ENCODE results near the gene ALDOA.

- no peak for TF ChIP-seq CTCF (IDR thresholded peaks at IDR 0.05; ENCODE audit: insufficient read depth, low read length)
- peak; percentile 63 for TF ChIP-seq POLR2AphosphoS5 (IDR thresholded peaks at IDR 0.05; ENCODE audit: low read depth)
- TF ChIP-seq, protein P1, sequence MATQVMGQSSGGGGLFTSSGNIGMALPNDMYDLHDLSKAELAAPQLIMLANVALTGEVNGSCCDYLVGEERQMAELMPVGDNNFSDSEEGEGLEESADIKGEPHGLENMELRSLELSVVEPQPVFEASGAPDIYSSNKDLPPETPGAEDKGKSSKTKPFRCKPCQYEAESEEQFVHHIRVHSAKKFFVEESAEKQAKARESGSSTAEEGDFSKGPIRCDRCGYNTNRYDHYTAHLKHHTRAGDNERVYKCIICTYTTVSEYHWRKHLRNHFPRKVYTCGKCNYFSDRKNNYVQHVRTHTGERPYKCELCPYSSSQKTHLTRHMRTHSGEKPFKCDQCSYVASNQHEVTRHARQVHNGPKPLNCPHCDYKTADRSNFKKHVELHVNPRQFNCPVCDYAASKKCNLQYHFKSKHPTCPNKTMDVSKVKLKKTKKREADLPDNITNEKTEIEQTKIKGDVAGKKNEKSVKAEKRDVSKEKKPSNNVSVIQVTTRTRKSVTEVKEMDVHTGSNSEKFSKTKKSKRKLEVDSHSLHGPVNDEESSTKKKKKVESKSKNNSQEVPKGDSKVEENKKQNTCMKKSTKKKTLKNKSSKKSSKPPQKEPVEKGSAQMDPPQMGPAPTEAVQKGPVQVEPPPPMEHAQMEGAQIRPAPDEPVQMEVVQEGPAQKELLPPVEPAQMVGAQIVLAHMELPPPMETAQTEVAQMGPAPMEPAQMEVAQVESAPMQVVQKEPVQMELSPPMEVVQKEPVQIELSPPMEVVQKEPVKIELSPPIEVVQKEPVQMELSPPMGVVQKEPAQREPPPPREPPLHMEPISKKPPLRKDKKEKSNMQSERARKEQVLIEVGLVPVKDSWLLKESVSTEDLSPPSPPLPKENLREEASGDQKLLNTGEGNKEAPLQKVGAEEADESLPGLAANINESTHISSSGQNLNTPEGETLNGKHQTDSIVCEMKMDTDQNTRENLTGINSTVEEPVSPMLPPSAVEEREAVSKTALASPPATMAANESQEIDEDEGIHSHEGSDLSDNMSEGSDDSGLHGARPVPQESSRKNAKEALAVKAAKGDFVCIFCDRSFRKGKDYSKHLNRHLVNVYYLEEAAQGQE (IDR thresholded peaks at IDR 0.05; ENCODE audit: insufficient replicate concordance, low read depth) = no peak
- TF ChIP-seq SPI1 (IDR thresholded peaks at IDR 0.05; ENCODE audit: borderline replicate concordance, low read depth) = peak; percentile 93
Observed at GRCh38 chr16:30096862-30097563, 31.5 kb downstream of the ALDOA start.
